BLaER1 (cell line): ENCODE data around the gene BCL2L14.
"Not testable (repeated sequence)": the region's sequence is repeated elsewhere in the genome, so short reads cannot be mapped to it uniquely, and the experiment has no call there.

Experiments
- H3K27ac ChIP-seq: shearing (Covaris generic); formaldehyde crosslinking; 2 replicates; pipeline ENCODE4 v1.8.1; 2022
- H3K27me3 ChIP-seq: shearing (Covaris generic); formaldehyde crosslinking; 2 replicates; pipeline ENCODE4 v1.8.1; 2022
- H3K36me3 ChIP-seq: shearing (Covaris generic); formaldehyde crosslinking; 2 replicates; pipeline ENCODE4 v1.8.1; 2022
- H3K4me1 ChIP-seq: shearing (Covaris generic); formaldehyde crosslinking; 2 replicates; pipeline ENCODE4 v1.8.1; 2022
- H3K4me2 ChIP-seq: shearing (Covaris generic); formaldehyde crosslinking; 2 replicates; pipeline ENCODE4 v1.8.1; 2022
- H3K4me3 ChIP-seq: shearing (Covaris generic); formaldehyde crosslinking; 2 replicates; pipeline ENCODE4 v1.8.1; 2022
- H3K9ac ChIP-seq: shearing (Covaris generic); formaldehyde crosslinking; 2 replicates; pipeline ENCODE4 v1.8.1; 2022
- H3K9me3 ChIP-seq: shearing (Covaris generic); formaldehyde crosslinking; 2 replicates; pipeline ENCODE4 v1.8.1; 2022
- H4K20me1 ChIP-seq: shearing (Covaris generic); formaldehyde crosslinking; 2 replicates; pipeline ENCODE4 v1.8.1; 2022
- Cebpa-rat ChIP-seq: shearing (Covaris generic); IDR thresholded peaks from 2 replicates; pipeline ENCODE4 v1.8.1; 2022

The BCL2L14 gene

GRCh38 chr12:12098691-12099015, 27.9 kb downstream of the BCL2L14 start:
- Histone ChIP-seq H4K20me1 (no peaks in the 10 kb centered on the region), H3K27ac (no peak overlapping the region), H3K36me3 (0 out of 2 replicates have a peak, but pooled peaks cover 5% of the 10 kb centered on the region), H3K4me1 (peaks cover 11% of the 10 kb centered on the region), H3K4me3 (no peak overlapping the region), H3K27me3 (no peaks in the 10 kb centered on the region), H3K4me2 (peak overlapping the region; percentile 48; the same call in 1 of the 2 replicates), H3K9me3 (0 out of 2 replicates have a peak, but pooled peaks cover 1% of the 10 kb centered on the region), H3K9ac (no peak overlapping the region)
- no peak for TF ChIP-seq Cebpa-rat

GRCh38 chr12:12099102-12099501, 28.4 kb downstream of the BCL2L14 start:
- Histone ChIP-seq H4K20me1 (no peaks in the 10 kb centered on the region), H3K4me1 (peaks cover 11% of the 10 kb centered on the region), H3K9me3 (peaks cover 6% of the 10 kb centered on the region; the same call in 1 of the 2 replicates), H3K4me2 (peak overlapping the region; percentile 48), H3K36me3 (0 out of 2 replicates have a peak, but pooled peaks cover 8% of the 10 kb centered on the region), H3K27me3 (no peaks in the 10 kb centered on the region), H3K27ac (no peak overlapping the region), H3K4me3 (no peak overlapping the region), H3K9ac (no peak overlapping the region)
- TF ChIP-seq Cebpa-rat: no peak

GRCh38 chr12:12107678-12108077, 36.9 kb downstream of the BCL2L14 start:
- no peaks in the 10 kb centered on the region for H4K20me1 ChIP-seq
- no peak overlapping the region for H3K4me3 ChIP-seq
- H3K4me1 ChIP-seq: no peaks in the 10 kb centered on the region
- no peak overlapping the region for H3K4me2 ChIP-seq
- H3K9ac ChIP-seq: no peak overlapping the region
- H3K36me3 ChIP-seq: peaks cover 40% of the 10 kb centered on the region
- no peak for TF ChIP-seq Cebpa-rat
- no peaks in the 10 kb centered on the region for H3K27me3 ChIP-seq
- H3K27ac ChIP-seq: no peak overlapping the region
- peaks cover 44% of the 10 kb centered on the region for H3K9me3 ChIP-seq

- H4K20me1 ChIP-seq: no peaks in the 10 kb centered on the region
- H3K27me3 ChIP-seq: no peaks in the 10 kb centered on the region
- no peak overlapping the region for H3K4me3 ChIP-seq
- H3K9ac ChIP-seq: no peak overlapping the region
- no peak for TF ChIP-seq Cebpa-rat
- no peaks in the 10 kb centered on the region for H3K4me1 ChIP-seq
- H3K27ac ChIP-seq: no peak overlapping the region
- peaks cover 44% of the 10 kb centered on the region for H3K9me3 ChIP-seq
- H3K4me2 ChIP-seq: no peak overlapping the region
- H3K36me3 ChIP-seq: peaks cover 49% of the 10 kb centered on the region
Observed at GRCh38 chr12:12108441-12109058, 37.8 kb downstream of the BCL2L14 start.

- H3K4me3 ChIP-seq, H3K27ac ChIP-seq, H3K4me1 ChIP-seq, H4K20me1 ChIP-seq, H3K4me2 ChIP-seq, H3K27me3 ChIP-seq, H3K9ac ChIP-seq: not testable (repeated sequence)
- peaks cover 38% of the 10 kb centered on the region for H3K9me3 ChIP-seq
- peaks cover 65% of the 10 kb centered on the region for H3K36me3 ChIP-seq
Observed at GRCh38 chr12:12110923-12111555, 40.3 kb downstream of the BCL2L14 start.

DNA sequence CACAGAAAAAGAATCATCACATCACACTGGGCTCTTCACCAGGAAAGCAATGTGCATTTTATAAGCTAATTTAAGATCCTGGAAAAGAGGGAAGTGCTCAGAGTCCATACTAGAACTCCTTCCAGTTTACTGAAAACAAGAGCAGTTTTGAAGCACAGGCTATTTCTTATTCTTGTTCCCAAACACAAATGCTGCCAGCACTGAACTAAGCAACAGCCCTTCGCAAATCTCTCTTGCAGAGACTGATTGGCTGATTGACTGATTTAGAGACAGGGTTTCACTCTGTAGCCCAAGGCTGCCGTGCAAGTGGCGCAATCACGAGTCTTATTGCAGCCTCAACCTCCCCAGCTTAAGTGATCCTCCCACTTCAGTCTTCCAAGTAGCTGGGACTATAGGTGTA, 44.8 kb downstream of the BCL2L14 start:
- TF ChIP-seq Cebpa-rat: no peak
- H3K27me3 ChIP-seq: no peaks in the 10 kb centered on the region
- H3K9me3 ChIP-seq: peaks cover 9% of the 10 kb centered on the region
- H3K27ac ChIP-seq: no peak overlapping the region
- H3K4me2 ChIP-seq: no peak overlapping the region
- peaks cover 56% of the 10 kb centered on the region for H3K36me3 ChIP-seq
- H3K4me1 ChIP-seq: no peaks in the 10 kb centered on the region
- no peak overlapping the region for H3K4me3 ChIP-seq
- H3K9ac ChIP-seq: no peak overlapping the region
- no peaks in the 10 kb centered on the region for H4K20me1 ChIP-seq

- Histone ChIP-seq H3K4me3 (no peak overlapping the region), H3K4me1 (no peaks in the 10 kb centered on the region), H3K9ac (no peak overlapping the region), H3K27ac (no peak overlapping the region), H3K4me2 (no peak overlapping the region), H4K20me1 (no peaks in the 10 kb centered on the region), H3K36me3 (peaks cover 61% of the 10 kb centered on the region), H3K27me3 (no peaks in the 10 kb centered on the region), H3K9me3 (no peaks in the 10 kb centered on the region)
- no peak for TF ChIP-seq Cebpa-rat
Observed at GRCh38 chr12:12116677-12117076, 45.9 kb downstream of the BCL2L14 start.

DNA sequence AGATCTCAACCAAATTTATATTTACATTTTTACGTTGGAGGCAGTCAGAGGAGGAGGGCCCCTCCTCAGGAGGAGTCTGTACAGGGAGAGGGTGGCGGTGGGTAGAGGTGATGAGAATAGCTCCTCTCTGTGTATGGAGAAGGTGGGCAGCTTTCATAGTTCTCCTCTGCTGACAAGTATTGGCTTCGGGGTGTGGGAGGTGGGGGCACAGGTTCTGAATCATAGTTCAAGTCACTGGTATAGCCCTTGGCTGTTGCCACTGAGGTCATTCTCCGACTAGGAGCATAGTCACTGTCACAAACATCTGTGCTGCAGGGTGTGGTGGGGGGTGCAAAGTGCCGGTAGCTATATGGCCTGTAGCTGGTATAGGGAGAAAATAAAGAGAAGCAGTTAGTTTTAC, 50.3 kb downstream of the BCL2L14 start:
- Histone ChIP-seq H3K27me3 (no peaks in the 10 kb centered on the region), H3K9ac (no peak overlapping the region), H3K4me1 (no peaks in the 10 kb centered on the region), H3K4me2 (no peak overlapping the region), H3K9me3 (no peaks in the 10 kb centered on the region), H3K27ac (no peak overlapping the region), H3K4me3 (no peak overlapping the region), H3K36me3 (peaks cover 68% of the 10 kb centered on the region), H4K20me1 (no peaks in the 10 kb centered on the region)
- no peak for TF ChIP-seq Cebpa-rat

DNA sequence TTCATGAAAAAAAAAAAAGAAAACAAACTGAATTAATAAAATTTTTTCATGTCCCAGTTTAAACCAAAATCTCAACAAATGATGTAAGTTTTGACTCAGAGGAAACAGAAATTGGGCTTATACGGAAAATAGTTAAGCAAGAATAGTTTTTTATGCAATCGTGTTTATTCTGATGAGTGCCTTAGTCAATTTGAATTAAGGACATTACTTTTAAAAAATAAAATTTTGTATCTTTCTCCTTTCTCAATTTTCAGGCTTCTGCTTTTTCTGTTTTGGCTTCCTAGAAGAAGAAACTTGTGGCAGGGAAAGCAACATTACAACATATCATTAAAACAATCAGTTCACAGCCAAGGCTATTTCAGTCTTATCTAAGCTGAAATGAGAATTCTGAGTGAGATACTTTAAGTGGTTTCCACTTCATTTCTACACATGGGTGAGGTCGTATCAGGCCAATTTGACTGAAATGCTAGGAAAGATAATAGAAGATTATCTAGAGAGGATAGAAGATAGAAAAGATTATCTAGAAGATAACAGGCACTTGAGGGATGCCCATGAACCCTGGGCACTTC, 52.4 kb downstream of the BCL2L14 start:
- Histone ChIP-seq H3K27me3 (no peaks in the 10 kb centered on the region), H4K20me1 (no peaks in the 10 kb centered on the region), H3K36me3 (peaks cover 85% of the 10 kb centered on the region), H3K27ac (no peak overlapping the region), H3K4me2 (no peak overlapping the region), H3K4me1 (no peaks in the 10 kb centered on the region), H3K4me3 (no peak overlapping the region), H3K9me3 (no peaks in the 10 kb centered on the region), H3K9ac (no peak overlapping the region)
- no peak for TF ChIP-seq Cebpa-rat

DNA sequence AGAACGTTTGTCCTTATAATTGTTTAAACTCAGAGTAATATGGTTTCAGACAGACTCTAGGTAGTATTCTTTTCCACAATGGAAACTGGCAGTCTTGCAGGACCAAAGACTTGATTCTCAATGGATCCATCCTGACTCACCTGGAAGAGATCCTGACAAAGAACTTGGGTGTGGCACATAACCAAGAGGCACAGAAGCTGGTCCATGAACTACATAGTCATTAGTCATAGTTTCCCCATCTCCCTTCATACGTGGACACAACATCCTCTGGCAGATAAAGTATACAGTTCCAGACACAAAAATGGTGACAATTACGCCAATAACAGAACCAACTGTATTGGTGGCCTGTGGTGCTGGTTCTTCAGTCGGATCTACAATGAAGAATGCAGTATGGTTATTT, 55.8 kb downstream of the BCL2L14 start:
- peaks cover 93% of the 10 kb centered on the region for H3K36me3 ChIP-seq

More for the DNA sequence above, 55.8 kb downstream of the BCL2L14 start:
- Histone ChIP-seq H3K9me3 (no peaks in the 10 kb centered on the region), H3K9ac (no peak overlapping the region), H3K4me1 (no peaks in the 10 kb centered on the region), H3K4me3 (no peak overlapping the region), H3K4me2 (no peak overlapping the region), H4K20me1 (no peaks in the 10 kb centered on the region), H3K27ac (no peak overlapping the region), H3K27me3 (no peaks in the 10 kb centered on the region)
- TF ChIP-seq Cebpa-rat: no peak
